Measurements from ENCODE around the gene ZP2.
"Not testable (repeated sequence)": the region's sequence is repeated elsewhere in the genome, so short reads cannot be mapped to it uniquely, and the experiment has no call there.

ZP2 gene

GRCh38 chr16:21250072-21250923 is 38.9 kb upstream of the ZP2 start:
- Histone ChIP-seq H3K9ac (ENCODE audit: low read depth, low read length, poor library complexity) (no peak overlapping the region), H4K91ac (ENCODE audit: low read depth, low read length, poor library complexity) (no peak overlapping the region), H3K4ac (ENCODE audit: low read length) (no peak overlapping the region), H3K23ac (ENCODE audit: low read depth, low read length, poor library complexity) (no peak overlapping the region), H4K8ac (ENCODE audit: low read depth, low read length) (no peak overlapping the region), H3K9me3 (replicated peaks in 1 of 2; ENCODE audit: control insufficient read depth in 2 of 2, insufficient read depth in 1 of 2, low read depth in 1 of 2, low read length in 2 of 2) (no peaks in the 10 kb centered on the region), H2AK5ac (ENCODE audit: low read depth, low read length) (peak overlapping the region; percentile 73), H3K36me3 (replicated peaks in 1 of 2; ENCODE audit: control insufficient read depth in 2 of 2, insufficient read depth in 2 of 2, low read length in 2 of 2) (no peaks in the 10 kb centered on the region), H3K4me2 (ENCODE audit: insufficient read depth, low read length, poor library complexity, severe bottlenecking) (no peak overlapping the region), H3K4me1 (ENCODE audit: control insufficient read depth in 2 of 2, insufficient read depth in 1 of 2, low read depth in 1 of 2, low read length in 2 of 2) (no peaks in the 10 kb centered on the region), H3K27me3 (ENCODE audit: control insufficient read depth in 3 of 3, insufficient read depth in 3 of 3, low read depth in 1 of 3, low read length in 3 of 3) (peaks cover 0 to 8% (median 0%) of the 10 kb centered on the region in 3 experiments), H3K27ac (replicated peaks; ENCODE audit: low read length) (no peak overlapping the region), H3K14ac (ENCODE audit: low read length) (no peak overlapping the region), H2BK5ac (ENCODE audit: low read length) (no peak overlapping the region), H2BK12ac (ENCODE audit: low read length) (no peak overlapping the region), H3K4me3 (ENCODE audit: low read length in 2 of 2) (no peak overlapping the region), H3K18ac (ENCODE audit: low read length) (no peak overlapping the region), H2BK15ac (ENCODE audit: low read length) (no peak overlapping the region), H2AFZ (ENCODE audit: low read length) (no peak overlapping the region), H2BK120ac (ENCODE audit: low read depth, low read length) (no peak overlapping the region), H3K79me1 (ENCODE audit: low read depth, low read length) (no peaks in the 10 kb centered on the region)
- DNase-seq (ENCODE audit: low spot score): no peak
- no CpG with 5 or more reads among the region's 15 CpGs for WGBS, 2 donors (ENCODE audit: extremely low coverage in 2 of 2, insufficient read length in 2 of 2, insufficient replicate concordance in 1 of 2)

GRCh38 chr16:21248179-21248578 is 36.8 kb upstream of the ZP2 start:
- not testable (repeated sequence) for H2BK5ac ChIP-seq (ENCODE audit: low read length); H4K91ac ChIP-seq (ENCODE audit: low read depth, low read length, poor library complexity); H3K27ac ChIP-seq (replicated peaks; ENCODE audit: low read length); H3K4me1 ChIP-seq (ENCODE audit: control insufficient read depth in 2 of 2, insufficient read depth in 1 of 2, low read depth in 1 of 2, low read length in 2 of 2); H3K4me3 ChIP-seq (ENCODE audit: low read length in 2 of 2); H2BK12ac ChIP-seq (ENCODE audit: low read length); H3K4ac ChIP-seq (ENCODE audit: low read length); H3K36me3 ChIP-seq (replicated peaks in 1 of 2; ENCODE audit: control insufficient read depth in 2 of 2, insufficient read depth in 2 of 2, low read length in 2 of 2); H3K23ac ChIP-seq (ENCODE audit: low read depth, low read length, poor library complexity); H3K9me3 ChIP-seq (replicated peaks in 1 of 2; ENCODE audit: control insufficient read depth in 2 of 2, insufficient read depth in 1 of 2, low read depth in 1 of 2, low read length in 2 of 2); H3K14ac ChIP-seq (ENCODE audit: low read length); DNase-seq (ENCODE audit: low spot score); H2BK15ac ChIP-seq (ENCODE audit: low read length); H3K4me2 ChIP-seq (ENCODE audit: insufficient read depth, low read length, poor library complexity, severe bottlenecking); H2BK120ac ChIP-seq (ENCODE audit: low read depth, low read length); H4K8ac ChIP-seq (ENCODE audit: low read depth, low read length); H3K18ac ChIP-seq (ENCODE audit: low read length); H3K27me3 ChIP-seq (ENCODE audit: control insufficient read depth in 3 of 3, insufficient read depth in 3 of 3, low read depth in 1 of 3, low read length in 3 of 3); H3K79me1 ChIP-seq (ENCODE audit: low read depth, low read length); H2AK5ac ChIP-seq (ENCODE audit: low read depth, low read length); H2AFZ ChIP-seq (ENCODE audit: low read length); H3K9ac ChIP-seq (ENCODE audit: low read depth, low read length, poor library complexity)
- WGBS, 2 donors (ENCODE audit: extremely low coverage in 2 of 2, insufficient read length in 2 of 2, insufficient replicate concordance in 1 of 2): no CpG with 5 or more reads among the region's 4 CpGs

GRCh38 chr16:21244518-21245215 is 33.3 kb upstream of the ZP2 start:
- Histone ChIP-seq H3K9me3 (replicated peaks in 1 of 2; ENCODE audit: control insufficient read depth in 2 of 2, insufficient read depth in 1 of 2, low read depth in 1 of 2, low read length in 2 of 2) (no peaks in the 10 kb centered on the region), H2AK5ac (ENCODE audit: low read depth, low read length) (no peak overlapping the region), H3K23ac (ENCODE audit: low read depth, low read length, poor library complexity) (no peak overlapping the region), H3K4me1 (ENCODE audit: control insufficient read depth in 2 of 2, insufficient read depth in 1 of 2, low read depth in 1 of 2, low read length in 2 of 2) (peaks cover 0 to 2% of the 10 kb centered on the region in 2 donors), H3K79me1 (ENCODE audit: low read depth, low read length) (no peaks in the 10 kb centered on the region), H3K4ac (ENCODE audit: low read length) (no peak overlapping the region), H4K91ac (ENCODE audit: low read depth, low read length, poor library complexity) (no peak overlapping the region), H2BK120ac (ENCODE audit: low read depth, low read length) (no peak overlapping the region), H2AFZ (ENCODE audit: low read length) (no peak overlapping the region), H3K9ac (ENCODE audit: low read depth, low read length, poor library complexity) (no peak overlapping the region), H2BK5ac (ENCODE audit: low read length) (no peak overlapping the region), H4K8ac (ENCODE audit: low read depth, low read length) (no peak overlapping the region), H3K14ac (ENCODE audit: low read length) (no peak overlapping the region), H3K4me2 (ENCODE audit: insufficient read depth, low read length, poor library complexity, severe bottlenecking) (no peak overlapping the region), H3K18ac (ENCODE audit: low read length) (no peak overlapping the region), H3K4me3 (ENCODE audit: low read length in 2 of 2) (no peak overlapping the region), H3K36me3 (replicated peaks in 1 of 2; ENCODE audit: control insufficient read depth in 2 of 2, insufficient read depth in 2 of 2, low read length in 2 of 2) (no peaks in the 10 kb centered on the region), H3K27ac (replicated peaks; ENCODE audit: low read length) (no peak overlapping the region), H2BK15ac (ENCODE audit: low read length) (no peak overlapping the region), H3K27me3 (ENCODE audit: control insufficient read depth in 3 of 3, insufficient read depth in 3 of 3, low read depth in 1 of 3, low read length in 3 of 3) (peaks cover 0 to 4% (median 0%) of the 10 kb centered on the region in 3 experiments), H2BK12ac (ENCODE audit: low read length) (no peak overlapping the region)
- DNase-seq (ENCODE audit: low spot score): no peak
- no CpG with 5 or more reads among the region's 7 CpGs for WGBS, 2 donors (ENCODE audit: extremely low coverage in 2 of 2, insufficient read length in 2 of 2, insufficient replicate concordance in 1 of 2)

- H3K9ac ChIP-seq (ENCODE audit: low read depth, low read length, poor library complexity): no peak overlapping the region
- no peak overlapping the region for H3K4ac ChIP-seq (ENCODE audit: low read length)
- no peaks in the 10 kb centered on the region for H3K79me1 ChIP-seq (ENCODE audit: low read depth, low read length)
- no peak overlapping the region for H2BK5ac ChIP-seq (ENCODE audit: low read length)
- no peak overlapping the region for H3K27ac ChIP-seq (replicated peaks; ENCODE audit: low read length)
- H3K9me3 ChIP-seq (replicated peaks in 1 of 2; ENCODE audit: control insufficient read depth in 2 of 2, insufficient read depth in 1 of 2, low read depth in 1 of 2, low read length in 2 of 2): no peaks in the 10 kb centered on the region
- peaks cover 0 to 2% of the 10 kb centered on the region in 2 donors for H3K4me1 ChIP-seq (ENCODE audit: control insufficient read depth in 2 of 2, insufficient read depth in 1 of 2, low read depth in 1 of 2, low read length in 2 of 2)
- no peak overlapping the region for H3K4me2 ChIP-seq (ENCODE audit: insufficient read depth, low read length, poor library complexity, severe bottlenecking)
- no peak overlapping the region for H2AFZ ChIP-seq (ENCODE audit: low read length)
- WGBS, 2 donors (ENCODE audit: extremely low coverage in 2 of 2, insufficient read length in 2 of 2, insufficient replicate concordance in 1 of 2): no CpG with 5 or more reads among the region's 2 CpGs
- no peak overlapping the region for H2BK120ac ChIP-seq (ENCODE audit: low read depth, low read length)
- H4K8ac ChIP-seq (ENCODE audit: low read depth, low read length): no peak overlapping the region
- H3K23ac ChIP-seq (ENCODE audit: low read depth, low read length, poor library complexity): no peak overlapping the region
- H2AK5ac ChIP-seq (ENCODE audit: low read depth, low read length): no peak overlapping the region
- no peak overlapping the region for H2BK12ac ChIP-seq (ENCODE audit: low read length)
- H3K36me3 ChIP-seq (replicated peaks in 1 of 2; ENCODE audit: control insufficient read depth in 2 of 2, insufficient read depth in 2 of 2, low read length in 2 of 2): no peaks in the 10 kb centered on the region
- no peak overlapping the region for H2BK15ac ChIP-seq (ENCODE audit: low read length)
- H3K4me3 ChIP-seq (ENCODE audit: low read length in 2 of 2): no peak overlapping the region
- H3K18ac ChIP-seq (ENCODE audit: low read length): no peak overlapping the region
- no peak overlapping the region for H3K14ac ChIP-seq (ENCODE audit: low read length)
- H3K27me3 ChIP-seq (ENCODE audit: control insufficient read depth in 3 of 3, insufficient read depth in 3 of 3, low read depth in 1 of 3, low read length in 3 of 3): peaks cover 0 to 3% (median 0%) of the 10 kb centered on the region in 3 experiments
- H4K91ac ChIP-seq (ENCODE audit: low read depth, low read length, poor library complexity): no peak overlapping the region
- no peak for DNase-seq (ENCODE audit: low spot score)
These were observed 31.4 kb upstream of the ZP2 start for GRCh38 chr16:21242756-21243155.

Data from neuronal stem cell (in vitro differentiated cells).